CD4-positive, alpha-beta memory T cell (primary cell): ENCODE data around the gene SLAMF7. TPM values are rescaled to one million over a fixed set of nuclear protein-coding genes. Genes with fewer than 3 reads are reported as not detected.

Experiments
- CTCF ChIA-PET: fragments of 350-600 bp; sonication (Branson Sonifier 250); formaldehyde crosslinking; loops from one replicate; lab custom pipeline; 2021; ENCODE audit warnings: inconsistent platforms; ENCODE audit not compliant: partially characterized antibody; lab: Charles Lee
- POLR2A ChIA-PET: fragments of 350-600 bp; sonication (Branson Sonifier 250); formaldehyde crosslinking; loops from one replicate; lab custom pipeline; 2021; ENCODE audit not compliant: partially characterized antibody; lab: Charles Lee
- DNase-seq, 5 donors: peaks; one replicate each; pipeline versions ENCODE4 v3.0.0 to v3.0.0-alpha.2; 2020 to 2022; ENCODE audit warnings: mixed read lengths in 1 of 5
- H3K27ac ChIP-seq: one replicate; pipeline ENCODE4 v1.7.0; 2013; ENCODE audit warnings: low read depth, low read length
- H3K27me3 ChIP-seq: 2 replicates; pipeline ENCODE4 v1.7.0; 2013; ENCODE audit warnings: mild to moderate bottlenecking, low read length, moderate library complexity; ENCODE audit not compliant: insufficient read depth
- H3K36me3 ChIP-seq: 2 replicates; pipeline ENCODE4 v1.7.0; 2013; ENCODE audit warnings: mild to moderate bottlenecking, low read length, moderate library complexity; ENCODE audit not compliant: insufficient read depth
- H3K4me1 ChIP-seq: 2 replicates; pipeline ENCODE4 v1.7.0; 2013; ENCODE audit warnings: mild to moderate bottlenecking, low read length, moderate library complexity; ENCODE audit not compliant: insufficient read depth
- H3K4me3 ChIP-seq, 2 donors: one replicate each; pipeline ENCODE4 v1.7.0; 2013; ENCODE audit warnings: low read length in 2 of 2, mild to moderate bottlenecking in 1 of 2
- H3K9me3 ChIP-seq, 2 donors: one replicate each; pipeline ENCODE4 v1.7.0; 2013; ENCODE audit warnings: low read length in 2 of 2, control low read depth in 1 of 2; ENCODE audit not compliant: control insufficient read depth in 1 of 2
- H3K27ac Mint-ChIP-seq, 7 donors: one replicate each; pipeline ENCODE4 v1.8.0; 2020 to 2021; ENCODE audit warnings: mixed read lengths in 7 of 7, mild to moderate bottlenecking in 6 of 7, inconsistent platforms in 3 of 7, moderate library complexity in 3 of 7
- H3K27me3 Mint-ChIP-seq, 2 donors: one replicate each; pipeline ENCODE4 v1.8.0; 2020 to 2021; ENCODE audit warnings: mixed read lengths in 2 of 2
- H3K36me3 Mint-ChIP-seq, 2 donors: one replicate each; pipeline ENCODE4 v1.8.0; 2020 to 2021; ENCODE audit warnings: mixed read lengths in 2 of 2, inconsistent platforms in 1 of 2, mild to moderate bottlenecking in 1 of 2
- H3K4me1 Mint-ChIP-seq, 4 donors: one replicate each; pipeline ENCODE4 v1.8.0; 2020 to 2021; ENCODE audit warnings: mixed read lengths in 4 of 4, mild to moderate bottlenecking in 1 of 4
- H3K4me3 Mint-ChIP-seq, 8 donors: one replicate each; pipeline ENCODE4 v1.8.0; 2020 to 2021; ENCODE audit warnings: mixed read lengths in 8 of 8, mild to moderate bottlenecking in 7 of 8, moderate library complexity in 6 of 8, inconsistent platforms in 3 of 8
- H3K9me3 Mint-ChIP-seq, 8 donors: one replicate each; pipeline ENCODE4 v1.8.0; 2020 to 2021; ENCODE audit warnings: mixed read lengths in 8 of 8, mild to moderate bottlenecking in 5 of 8, inconsistent platforms in 3 of 8, moderate library complexity in 1 of 8
- intact Hi-C: fragments of 100-400 bp; cut with micrococcal nuclease; formaldehyde crosslinking; loops from one replicate; pipeline ENCODE4 v1.15.1; 2023
- polyA plus RNA-seq, 2 donors: library from polyadenylated mRNA; unstranded; fragments of 300-500 nt; fragmentation: Illumina TruSeq; gene quantifications; one replicate each; pipeline ENCODE4 v1.2.3, GENCODE V29; 2021
- total RNA-seq, 2 experiments: library from RNA; stranded (reverse); gene quantifications; one replicate each; pipeline ENCODE4 v1.2.3, GENCODE V29; 2021

SLAMF7 gene
- total and polyA plus RNA-seq, 4 experiments from 2014 or later = 2.8 to 8.2 (median 5.4) TPM

DNA sequence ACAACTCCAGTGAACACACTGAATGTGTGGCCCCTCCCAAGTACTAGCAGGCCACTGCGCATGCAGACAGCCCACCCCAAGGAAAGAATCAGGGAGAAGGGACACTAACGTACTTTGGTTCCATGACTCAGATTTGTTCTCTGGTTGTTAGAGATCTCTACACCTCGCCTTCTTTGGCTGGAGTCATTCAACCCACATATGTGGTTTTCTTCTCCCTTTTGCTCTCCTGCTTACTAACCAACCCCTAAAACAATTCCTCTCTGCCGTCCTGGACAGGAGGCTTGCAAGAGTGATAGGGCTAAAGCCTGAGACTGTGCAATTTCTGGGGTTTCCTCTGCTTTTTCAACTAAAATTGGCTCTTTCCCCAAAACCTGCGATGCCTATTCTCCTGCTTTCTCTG is 21.7 kb upstream of the SLAMF7 start:
- Mint-ChIP-seq H3K36me3 (no peaks in the 10 kb centered on the region), H3K4me3 (no peak overlapping the region), H3K4me1 (peaks cover 21 to 37% (median 33%) of the 10 kb centered on the region in 4 donors), H3K9me3 (no peaks in the 10 kb centered on the region), H3K27me3 (no peaks in the 10 kb centered on the region), H3K27ac (no peak overlapping the region)
- Histone ChIP-seq H3K4me3 (no peak overlapping the region), H3K27ac (no peak overlapping the region), H3K9me3 (no peaks in the 10 kb centered on the region), H3K36me3 (no peaks in the 10 kb centered on the region), H3K27me3 (no peaks in the 10 kb centered on the region), H3K4me1 (peaks cover 28% of the 10 kb centered on the region)
- intact Hi-C loops = no loop called here
- ChIA-PET POLR2A (no interaction called here), CTCF (interaction anchor here (7.5 kb wide), 1 partner anchor 36 kb away, joined by 103 read pairs; no protein-coding TSS in a partner anchor)
- no peak for DNase-seq

GRCh38 chr1:160718210-160718609 is 20.8 kb upstream of the SLAMF7 start:
- H3K4me3 Mint-ChIP-seq = no peak overlapping the region
- peaks cover 23 to 37% (median 33%) of the 10 kb centered on the region in 4 donors for H3K4me1 Mint-ChIP-seq
- CTCF ChIA-PET = interaction anchor here (7.5 kb wide), 1 partner anchor 37 kb away, joined by 103 read pairs; no protein-coding TSS in a partner anchor
- no peaks in the 10 kb centered on the region for H3K9me3 Mint-ChIP-seq
- POLR2A ChIA-PET = no interaction called here
- Histone ChIP-seq H3K27me3 (no peaks in the 10 kb centered on the region), H3K4me1 (peaks cover 28% of the 10 kb centered on the region), H3K27ac (no peak overlapping the region), H3K36me3 (no peaks in the 10 kb centered on the region), H3K9me3 (no peaks in the 10 kb centered on the region), H3K4me3 (no peak overlapping the region)
- no peak overlapping the region for H3K27ac Mint-ChIP-seq
- no peaks in the 10 kb centered on the region for H3K36me3 Mint-ChIP-seq
- no peak for DNase-seq
- intact Hi-C loops = no loop called here
- no peaks in the 10 kb centered on the region for H3K27me3 Mint-ChIP-seq

DNA sequence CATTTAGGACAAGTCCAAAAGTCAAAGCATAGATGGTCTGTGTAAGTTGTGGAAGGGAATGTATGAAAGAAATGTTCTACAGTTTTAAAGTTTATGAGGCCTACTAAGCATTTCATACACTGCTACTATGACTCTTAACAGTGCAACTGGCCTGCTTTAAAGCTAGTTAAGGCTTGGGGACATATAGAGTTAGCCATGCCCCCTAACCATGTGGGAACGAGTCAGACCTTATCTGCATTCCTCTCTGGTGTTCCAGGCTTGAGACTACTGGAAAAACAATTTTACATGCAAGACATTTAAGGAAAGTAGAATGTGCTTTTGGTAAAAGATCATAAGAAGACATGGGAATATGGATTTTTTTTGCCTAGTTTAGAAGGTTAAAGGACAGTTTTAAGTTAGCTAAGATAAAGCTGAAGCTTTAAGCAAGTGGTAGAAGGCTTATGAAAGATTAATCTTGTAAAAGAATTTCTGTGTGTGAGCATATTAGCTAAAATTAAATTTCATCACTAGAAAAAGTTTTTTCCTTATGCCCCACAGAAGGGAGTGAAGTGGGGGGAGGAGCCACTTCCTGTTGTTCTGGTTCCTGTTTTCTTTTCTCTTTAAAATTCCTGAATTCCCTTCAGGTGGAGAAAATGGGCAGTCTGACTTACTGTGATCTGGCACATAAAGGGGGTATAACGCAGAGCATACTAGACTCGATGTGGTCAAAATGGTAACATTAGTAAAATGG is 18.5 kb upstream of the SLAMF7 start:
- Mint-ChIP-seq H3K4me1 (peaks cover 20 to 37% (median 23%) of the 10 kb centered on the region in 4 donors), H3K27me3 (no peaks in the 10 kb centered on the region), H3K4me3 (no peak overlapping the region), H3K9me3 (no peaks in the 10 kb centered on the region), H3K27ac (peak overlapping the region in 1 of 7 donors; percentile 8), H3K36me3 (no peaks in the 10 kb centered on the region)
- Histone ChIP-seq H3K4me3 (no peak overlapping the region), H3K9me3 (no peaks in the 10 kb centered on the region), H3K4me1 (peaks cover 12% of the 10 kb centered on the region), H3K27ac (no peak overlapping the region), H3K27me3 (no peaks in the 10 kb centered on the region), H3K36me3 (no peaks in the 10 kb centered on the region)
- POLR2A ChIA-PET = interaction anchor here (1.0 to 1.1 kb wide), 2 partner anchors 9 to 13 kb away, joined by 3 read pairs; partner anchors contain the start of gene CD48
- no peak for DNase-seq
- intact Hi-C loops = no loop called here
- CTCF ChIA-PET = interaction anchor here (0.9 to 1.5 kb wide), 3 partner anchors 39 to 102 kb away, joined by 3 to 5 read pairs (median 3); no protein-coding TSS in a partner anchor

- no peak for DNase-seq
- Histone ChIP-seq H3K36me3 (no peaks in the 10 kb centered on the region), H3K4me3 (no peak overlapping the region), H3K4me1 (peaks cover 14% of the 10 kb centered on the region), H3K27me3 (no peaks in the 10 kb centered on the region), H3K27ac (no peak overlapping the region), H3K9me3 (no peaks in the 10 kb centered on the region)
- H3K9me3 Mint-ChIP-seq = no peaks in the 10 kb centered on the region
- H3K4me3 Mint-ChIP-seq = no peak overlapping the region
- ChIA-PET POLR2A (interaction anchor here (1.0 to 2.8 kb wide), 5 partner anchors 8 to 46 kb away, joined by 3 to 19 read pairs (median 5); no protein-coding TSS in a partner anchor), CTCF (interaction anchor here (0.6 to 7.3 kb wide), 7 partner anchors 9 to 293 kb away, joined by 3 to 108 read pairs (median 18); partner anchors contain the start of gene CD48)
- H3K4me1 Mint-ChIP-seq = peaks cover 20 to 31% (median 20%) of the 10 kb centered on the region in 4 donors
- H3K27me3 Mint-ChIP-seq = no peaks in the 10 kb centered on the region
- intact Hi-C loops = no loop called here
- no peak overlapping the region for H3K27ac Mint-ChIP-seq
- no peaks in the 10 kb centered on the region for H3K36me3 Mint-ChIP-seq
Measured at GRCh38 chr1:160721473-160721872, 17.6 kb upstream of the SLAMF7 start.

- CTCF ChIA-PET = interaction anchor here (1.1 to 7.3 kb wide), 13 partner anchors 10 to 229 kb away, joined by 3 to 130 read pairs (median 22); partner anchors contain the start of gene CD48
- Mint-ChIP-seq H3K9me3 (no peaks in the 10 kb centered on the region), H3K4me3 (peak overlapping the region in 6 of 8 donors; percentile 25 to 67 (median 54)), H3K27me3 (no peaks in the 10 kb centered on the region), H3K36me3 (no peaks in the 10 kb centered on the region), H3K27ac (peak overlapping the region in 4 of 7 donors; percentile 12 to 71 (median 28)), H3K4me1 (peaks cover 15 to 25% (median 19%) of the 10 kb centered on the region in 4 donors)
- no peak overlapping the region for H3K4me3 ChIP-seq
- peaks cover 23% of the 10 kb centered on the region for H3K4me1 ChIP-seq
- no peaks in the 10 kb centered on the region for H3K9me3 ChIP-seq
- H3K27ac ChIP-seq = no peak overlapping the region
- DNase-seq = no peak
- no peaks in the 10 kb centered on the region for H3K27me3 ChIP-seq
- POLR2A ChIA-PET = interaction anchor here (0.6 to 3.8 kb wide), 10 partner anchors 11 to 117 kb away, joined by 3 to 26 read pairs (median 3); partner anchors contain the start of gene CD48
- intact Hi-C loops = no loop called here
- H3K36me3 ChIP-seq = no peaks in the 10 kb centered on the region
Measured at GRCh38 chr1:160722726-160723125, 16.3 kb upstream of the SLAMF7 start.

GRCh38 chr1:160723332-160723731 is 15.7 kb upstream of the SLAMF7 start:
- Mint-ChIP-seq H3K4me1 (peaks cover 14 to 25% (median 18%) of the 10 kb centered on the region in 4 donors), H3K4me3 (no peak overlapping the region), H3K9me3 (no peaks in the 10 kb centered on the region), H3K36me3 (no peaks in the 10 kb centered on the region), H3K27ac (peak overlapping the region in 1 of 7 donors; percentile 4), H3K27me3 (no peaks in the 10 kb centered on the region)
- no peak overlapping the region for H3K27ac ChIP-seq
- H3K4me1 ChIP-seq = peaks cover 23% of the 10 kb centered on the region
- no peaks in the 10 kb centered on the region for H3K36me3 ChIP-seq
- no peak overlapping the region for H3K4me3 ChIP-seq
- intact Hi-C loops = no loop called here
- H3K27me3 ChIP-seq = no peaks in the 10 kb centered on the region
- ChIA-PET CTCF (interaction anchor here (0.8 to 7.3 kb wide), 14 partner anchors 10 to 229 kb away, joined by 3 to 130 read pairs (median 20); partner anchors contain the start of gene CD48), POLR2A (interaction anchor here (0.9 to 3.8 kb wide), 7 partner anchors 11 to 114 kb away, joined by 3 to 26 read pairs (median 3); partner anchors contain the start of gene CD48)
- H3K9me3 ChIP-seq = no peaks in the 10 kb centered on the region
- DNase-seq = no peak
